Motor neuron (in vitro differentiated cells): Measurements from ENCODE around the gene CFAP57. TPM values are rescaled to one million over a fixed set of nuclear protein-coding genes. Genes with fewer than 3 reads are reported as not detected.

ENCODE experiments used
- ATAC-seq, 8 experiments: fragments of 200-7000 bp; cut with Tn5 transposase; replicated peaks in 6 of 8; 2 replicates each; pipeline ENCODE4 v1.8.0; 2021; ENCODE audit warnings: mild to moderate bottlenecking in 8 of 8, moderate library complexity in 8 of 8
- H3K27ac ChIP-seq, 2 donors: fragments of 250-450 bp; sonication (Bioruptor Pico); 2 replicates each; pipeline ENCODE4 v1.9.0; 2021; ENCODE audit warnings: antibody characterized with exemption in 2 of 2, mild to moderate bottlenecking in 2 of 2, moderate library complexity in 1 of 2
- H3K4me1 ChIP-seq, 2 donors: fragments of 250-450 bp; sonication (Bioruptor Pico); replicated peaks in 1 of 2; 2 replicates each; pipeline ENCODE4 v1.6.1; 2021; ENCODE audit warnings: antibody characterized with exemption in 2 of 2, mild to moderate bottlenecking in 2 of 2, moderate library complexity in 1 of 2
- H3K4me3 ChIP-seq, 5 donors: fragments of 250-450 bp; sonication (Bioruptor Pico); 2 replicates each; pipeline ENCODE4 v1.9.0; 2021; ENCODE audit warnings: antibody characterized with exemption in 5 of 5, mild to moderate bottlenecking in 5 of 5, moderate library complexity in 4 of 5
- WGBS, 10 experiments: fragments of 450-650 bp; shearing (Covaris generic); methylation state at CpG; one replicate each; pipeline ENCODE4 v1.0.0; 2022; 5-methylcytosine and 5-hydroxymethylcytosine counted together
- in situ Hi-C, 9 experiments: fragments of 400-800 bp; cut with MboI; loops; one replicate each; pipeline ENCODE4 v1.15.0; 2021; ENCODE audit warnings: low sequenced_read_pairs in 9 of 9, low pct_unique_long_range_greater_than_20kb in 2 of 9; ENCODE audit not compliant: unreplicated experiment in 9 of 9
- total RNA-seq, 8 experiments: library from RNA; unstranded; fragments of 300-600 nt; gene quantifications; 2 replicates each; pipeline versions ENCODE4 v1.2.3 to v1.2.4, GENCODE V29; 2022

The CFAP57 gene
- total RNA-seq, 8 experiments from 2014 or later = 0.40 to 7.3 (median 0.82) TPM

GRCh38 chr1:43292679-43293078 is 120.5 kb downstream of the CFAP57 start:
- WGBS, 10 experiments = 0 to 100% (median 80%) methylated on average over 1 to 5 of the region's 5 CpGs; no CpG with 5 or more reads in 1 of the 10 experiments
- in situ Hi-C loops = no loop called here
- no peak overlapping the region for H3K27ac ChIP-seq
- peaks cover 36 to 40% of the 10 kb centered on the region in 2 donors for H3K4me1 ChIP-seq
- no peak overlapping the region for H3K4me3 ChIP-seq
- no peak for ATAC-seq

- WGBS, 10 experiments = 60 to 100% (median 90%) methylated on average over 1 to 2 of the region's 2 CpGs; no CpG with 5 or more reads in 4 of the 10 experiments
- Histone ChIP-seq H3K4me1 (peaks cover 31 to 35% of the 10 kb centered on the region in 2 donors), H3K27ac (no peak overlapping the region), H3K4me3 (no peak overlapping the region)
- no peak for ATAC-seq
- in situ Hi-C loops = no loop called here
Observed at GRCh38 chr1:43293176-43293575, 121.0 kb downstream of the CFAP57 start.

- 13 to 80% (median 60%) methylated on average over 1 to 7 of the region's 7 CpGs; no CpG with 5 or more reads in 2 of the 10 experiments for WGBS, 10 experiments
- ATAC-seq = peak; percentile 45 to 92 (median 87)
- in situ Hi-C loops = no loop called here
- no peak overlapping the region for H3K4me3 ChIP-seq
- H3K4me1 ChIP-seq = peaks cover 25 to 28% of the 10 kb centered on the region in 2 donors
- H3K27ac ChIP-seq = no peak overlapping the region
Observed at GRCh38 chr1:43293896-43294760, 122.0 kb downstream of the CFAP57 start.

- Histone ChIP-seq H3K27ac (no peak overlapping the region), H3K4me3 (no peak overlapping the region), H3K4me1 (peaks cover 25 to 28% of the 10 kb centered on the region in 2 donors)
- WGBS, 10 experiments = 87 to 100% (median 90%) methylated on average over 1 to 5 of the region's 8 CpGs; no CpG with 5 or more reads in 5 of the 10 experiments
- in situ Hi-C loops = no loop called here
- peak in 3 of 8 experiments; percentile 15 to 20 (median 20) for ATAC-seq
Observed at GRCh38 chr1:43294761-43295160, 122.6 kb downstream of the CFAP57 start.

- ATAC-seq = no peak
- no peak overlapping the region for H3K27ac ChIP-seq
- WGBS, 10 experiments = 0 to 78% (median 35%) methylated on average over 1 of the region's 1 CpG; no CpG with 5 or more reads in 2 of the 10 experiments
- in situ Hi-C loops = no loop called here
- H3K4me1 ChIP-seq = peaks cover 34 to 41% of the 10 kb centered on the region in 2 donors
- no peak overlapping the region for H3K4me3 ChIP-seq
Observed at GRCh38 chr1:43296207-43296606, 124.1 kb downstream of the CFAP57 start.

GRCh38 chr1:43298055-43298454 is 125.9 kb downstream of the CFAP57 start:
- Histone ChIP-seq H3K4me3 (no peak overlapping the region), H3K4me1 (peaks cover 34 to 36% of the 10 kb centered on the region in 2 donors), H3K27ac (no peak overlapping the region)
- ATAC-seq = no peak
- WGBS, 10 experiments = 78 to 100% (median 87%) methylated on average over 1 of the region's 1 CpG; no CpG with 5 or more reads in 6 of the 10 experiments
- in situ Hi-C loops = no loop called here

GRCh38 chr1:43299101-43299500 is 127.0 kb downstream of the CFAP57 start:
- Histone ChIP-seq H3K27ac (no peak overlapping the region), H3K4me3 (no peak overlapping the region), H3K4me1 (peaks cover 32 to 34% of the 10 kb centered on the region in 2 donors)
- in situ Hi-C loops = no loop called here
- ATAC-seq = no peak

GRCh38 chr1:43300378-43301094 is 128.4 kb downstream of the CFAP57 start, which contains the start of gene TIE1:
Gene TIE1, plus strand, starts transcription at chr1:43300982. Its CDS starts 90 bp downstream, at chr1:43301072.
- peak in 5 of 8 experiments; percentile 24 to 85 (median 78) for ATAC-seq

GRCh38 chr1:43302201-43302600 is 130.1 kb downstream of the CFAP57 start:
- H3K4me1 ChIP-seq = peaks cover 14 to 18% of the 10 kb centered on the region in 2 donors
- H3K4me3 ChIP-seq = no peak overlapping the region
- H3K27ac ChIP-seq = no peak overlapping the region
- ATAC-seq = no peak
- in situ Hi-C loops = no loop called here
- 71 to 100% (median 83%) methylated on average over 1 of the region's 1 CpG; no CpG with 5 or more reads in 5 of the 10 experiments for WGBS, 10 experiments

More at GRCh38 chr1:43300378-43301094, 128.4 kb downstream of the CFAP57 start, which contains the start of gene TIE1:
- peak within 1 kb of the TSS in 1 of 2 donors; percentile 48 for H3K27ac ChIP-seq
- peaks cover 21 to 24% of the 10 kb centered on the region in 2 donors for H3K4me1 ChIP-seq
- 51 to 65% methylated on average over 3 to 6 of the region's 10 CpGs; no CpG with 5 or more reads in 8 of the 10 experiments for WGBS, 10 experiments
- in situ Hi-C loops = no loop called here
- peak within 1 kb of the TSS in 1 of 5 donors; percentile 13 for H3K4me3 ChIP-seq

- 60 to 89% (median 73%) methylated on average over 1 to 7 of the region's 7 CpGs; no CpG with 5 or more reads in 2 of the 10 experiments for WGBS, 10 experiments
- Histone ChIP-seq H3K4me3 (no peak overlapping the region), H3K27ac (no peak overlapping the region), H3K4me1 (peaks cover 14 to 18% of the 10 kb centered on the region in 2 donors)
- peak in 2 of 8 experiments; percentile 9 to 37 for ATAC-seq
- in situ Hi-C loops = no loop called here
Observed at GRCh38 chr1:43302721-43303470, 130.8 kb downstream of the CFAP57 start.

GRCh38 chr1:43303471-43304313 is 131.6 kb downstream of the CFAP57 start:
- in situ Hi-C loops = no loop called here
- Histone ChIP-seq H3K4me3 (no peak overlapping the region), H3K4me1 (peaks cover 14 to 18% of the 10 kb centered on the region in 2 donors), H3K27ac (peak overlapping the region in 1 of 2 donors; percentile 23)
- peak in 2 of 8 experiments; percentile 23 to 31 for ATAC-seq
- 75 to 100% (median 84%) methylated on average over 1 to 7 of the region's 8 CpGs; no CpG with 5 or more reads in 4 of the 10 experiments for WGBS, 10 experiments
